PFSK-1 (cell line): ENCODE data around the gene CYTL1.

Experiments
- FOXP2 ChIP-seq: optimal IDR thresholded peaks from 2 replicates; pipeline ENCODE3; 2011; ENCODE audit warnings: borderline replicate concordance, control low read depth, inconsistent platforms; ENCODE audit not compliant: insufficient read depth; ENCODE audit errors: extremely low read length, extremely low read depth
- POLR2AphosphoS5 ChIP-seq: IDR thresholded peaks from 2 replicates; pipeline ENCODE4 v1.6.1; 2012; ENCODE audit warnings: low read depth, mild to moderate bottlenecking, control low read depth, low read length, moderate library complexity
- REST ChIP-seq, 2 experiments: IDR thresholded peaks; 2 replicates each; pipeline versions ENCODE4 v1.6.1 to v1.8.0; 2011 to 2012; ENCODE audit warnings: low read depth in 2 of 2, low read length in 2 of 2, control low read depth in 1 of 2, inconsistent platforms in 1 of 2, mild to moderate bottlenecking in 1 of 2, moderate library complexity in 1 of 2; ENCODE audit not compliant: insufficient read depth in 1 of 2
- SIN3A ChIP-seq: IDR thresholded peaks from 2 replicates; pipeline ENCODE4 v1.6.1; 2012; ENCODE audit warnings: mild to moderate bottlenecking, low read length, moderate library complexity, borderline replicate concordance; ENCODE audit not compliant: insufficient read depth
- TAF1 ChIP-seq: IDR thresholded peaks from 2 replicates; pipeline ENCODE4 v1.6.1; 2012; ENCODE audit warnings: low read length, control low read depth, borderline replicate concordance; ENCODE audit not compliant: insufficient read depth

CYTL1 gene

GRCh38 chr4:4986841-4987240 is 32.4 kb downstream of the CYTL1 start:
- no peak for TF ChIP-seq FOXP2
- no peak for TF ChIP-seq POLR2AphosphoS5
- TF ChIP-seq SIN3A = no peak
- no peak for TF ChIP-seq REST (IDR thresholded peaks at IDR 0.05; ENCODE audit: insufficient read depth in 1 of 2, low read depth in 2 of 2, low read length in 2 of 2)
- TF ChIP-seq TAF1 = no peak

- TF ChIP-seq FOXP2 (no peak), TAF1 (no peak), POLR2AphosphoS5 (no peak), SIN3A (no peak), REST (IDR thresholded peaks at IDR 0.05; ENCODE audit: insufficient read depth in 1 of 2, low read depth in 2 of 2, low read length in 2 of 2) (no peak)
Measured at GRCh38 chr4:4985844-4986243, 33.4 kb downstream of the CYTL1 start.

- TF ChIP-seq FOXP2 (no peak), TAF1 (no peak)
Measured at GRCh38 chr4:4985036-4985435, 34.2 kb downstream of the CYTL1 start.

DNA sequence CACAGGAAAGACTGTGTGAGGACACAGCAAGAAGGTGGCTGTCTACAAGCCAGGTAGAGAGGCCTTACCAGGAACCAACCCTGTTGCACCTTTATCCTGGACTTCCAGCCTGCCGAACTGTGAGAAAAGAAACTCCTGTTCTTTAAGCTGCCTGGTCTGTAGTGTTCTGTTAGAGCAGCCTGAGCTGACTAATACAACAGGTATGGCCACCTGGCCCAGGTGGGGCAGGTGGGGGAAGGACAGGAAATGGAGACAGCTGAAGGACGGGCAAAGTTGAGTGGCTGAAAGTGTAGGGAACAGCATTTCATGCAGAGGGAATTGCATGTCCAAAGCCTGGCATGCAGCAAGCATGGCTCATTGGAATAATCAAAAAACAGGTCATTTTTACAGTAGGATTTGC is 35.1 kb downstream of the CYTL1 start:
- TF ChIP-seq REST (IDR thresholded peaks at IDR 0.05; ENCODE audit: insufficient read depth in 1 of 2, low read depth in 2 of 2, low read length in 2 of 2) (no peak), SIN3A (no peak), TAF1 (no peak), POLR2AphosphoS5 (no peak), FOXP2 (no peak)

- TF ChIP-seq FOXP2 = no peak
- TF ChIP-seq TAF1 = no peak
- no peak for TF ChIP-seq POLR2AphosphoS5
- TF ChIP-seq SIN3A = no peak
- no peak for TF ChIP-seq REST (IDR thresholded peaks at IDR 0.05; ENCODE audit: insufficient read depth in 1 of 2, low read depth in 2 of 2, low read length in 2 of 2)
Measured at GRCh38 chr4:4981827-4982226, 37.4 kb downstream of the CYTL1 start.
